Skeletal muscle cell (primary cell): Measurements from ENCODE around the gene ERAP2.

Experiments used
- DNase-seq: peaks from one replicate; pipeline ENCODE4 v3.0.0-alpha.2; 2010; ENCODE audit warnings: low read depth
- H3K4me3 ChIP-seq: 2 replicates; pipeline ENCODE4 v1.5.1; 2011; ENCODE audit warnings: low read depth, mild to moderate bottlenecking, control low read depth, low read length, moderate library complexity

ERAP2 gene

DNA sequence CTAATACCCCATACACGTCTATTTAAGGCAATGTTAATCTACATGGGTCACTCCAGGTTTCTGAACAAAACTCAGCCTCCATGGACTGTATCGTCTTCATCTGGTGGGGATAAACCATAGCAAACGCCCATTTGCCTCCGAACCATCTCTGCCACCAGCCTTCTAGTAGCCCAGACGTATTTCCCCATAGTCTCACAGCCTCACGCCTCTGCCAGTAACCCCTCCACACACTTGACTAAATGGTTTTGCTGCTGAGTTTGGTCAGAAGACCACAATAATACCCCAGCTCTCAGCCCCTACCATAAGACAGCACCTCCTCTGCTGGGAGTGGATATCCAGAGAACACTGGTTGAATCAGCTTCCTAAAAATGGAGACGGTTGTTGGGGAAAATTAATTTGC is 8.7 kb downstream of the ERAP2 start:
- no peak for DNase-seq
- no peak overlapping the region for H3K4me3 ChIP-seq

DNA sequence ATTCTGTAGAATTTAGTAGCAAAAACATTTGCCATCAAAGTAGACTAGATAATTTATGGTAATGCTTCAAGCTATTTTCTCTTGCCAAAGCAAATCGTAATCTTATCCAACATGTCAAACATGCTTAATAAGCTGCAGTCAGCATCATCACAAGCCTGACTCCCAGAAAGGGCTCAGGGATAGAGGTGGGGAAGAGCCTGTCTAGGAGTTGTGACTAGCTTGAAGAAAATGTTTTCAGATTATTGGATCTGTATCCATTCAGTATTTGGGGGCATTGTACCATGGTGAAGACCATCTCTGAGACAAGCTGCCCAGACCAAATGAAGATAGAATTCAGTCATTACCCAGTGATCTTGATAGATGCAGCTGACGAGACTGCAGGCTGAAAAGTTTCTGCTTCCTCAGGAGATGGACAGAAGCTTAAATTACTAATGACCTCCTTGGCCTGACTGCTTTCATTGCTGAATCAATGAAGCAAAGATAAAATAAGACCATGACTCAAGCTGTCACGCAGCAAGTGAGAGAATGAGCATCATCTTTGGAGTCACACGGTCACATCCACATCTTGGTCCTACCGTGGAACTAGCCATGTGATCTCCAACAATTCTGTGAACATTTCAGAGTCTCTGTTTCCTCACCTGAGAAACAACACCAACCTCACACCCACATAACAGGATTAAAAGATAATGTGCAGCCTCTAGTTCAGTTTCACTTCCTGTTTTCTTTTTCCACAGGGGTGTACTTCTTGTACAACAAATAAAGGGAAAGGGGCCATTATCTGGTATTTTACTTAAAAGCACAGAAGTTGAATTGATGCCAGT is 9.4 kb downstream of the ERAP2 start:
- H3K4me3 ChIP-seq = no peak overlapping the region

DNA sequence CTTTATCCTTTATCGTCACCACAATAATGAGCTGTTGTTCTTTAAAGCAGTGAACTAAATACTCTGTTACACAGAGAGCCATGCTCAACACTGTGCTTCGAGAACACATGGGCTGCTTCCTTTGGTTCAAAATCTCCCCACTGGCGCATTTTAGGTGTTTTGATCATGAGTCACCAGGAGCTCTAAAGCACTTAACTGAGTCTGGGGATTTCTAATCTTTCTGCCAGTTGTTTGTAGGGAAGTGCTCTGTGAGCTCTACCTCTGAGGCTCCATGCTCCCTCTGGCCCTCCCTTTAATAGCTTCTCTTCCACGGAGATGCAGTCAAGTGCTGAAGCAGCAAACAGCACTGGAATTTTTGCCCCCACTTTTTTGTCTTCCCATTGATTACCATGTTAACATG is 17.0 kb downstream of the ERAP2 start:
- peak; percentile 67 for DNase-seq
- H3K4me3 ChIP-seq = no peak overlapping the region

More for the DNA sequence above, 9.4 kb downstream of the ERAP2 start:
- DNase-seq = no peak

DNA sequence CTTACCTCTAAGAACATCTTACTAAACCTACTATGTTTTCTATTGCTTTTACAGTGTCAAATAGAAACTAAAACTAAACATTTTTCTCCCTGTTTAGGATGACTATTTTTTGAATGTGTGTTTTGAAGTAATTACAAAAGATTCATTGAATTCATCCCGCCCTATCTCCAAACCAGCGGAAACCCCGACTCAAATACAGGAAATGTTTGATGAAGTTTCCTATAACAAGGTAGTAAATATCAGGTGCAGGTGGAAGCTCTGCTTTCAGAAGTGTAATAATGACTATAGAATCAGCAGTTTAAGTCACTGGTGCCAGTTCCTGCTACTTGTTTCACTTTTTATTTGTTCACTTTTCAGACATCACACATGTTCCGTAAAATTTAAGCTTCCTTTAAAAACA is 20.0 kb downstream of the ERAP2 start:
- no peak overlapping the region for H3K4me3 ChIP-seq
- DNase-seq = no peak

DNA sequence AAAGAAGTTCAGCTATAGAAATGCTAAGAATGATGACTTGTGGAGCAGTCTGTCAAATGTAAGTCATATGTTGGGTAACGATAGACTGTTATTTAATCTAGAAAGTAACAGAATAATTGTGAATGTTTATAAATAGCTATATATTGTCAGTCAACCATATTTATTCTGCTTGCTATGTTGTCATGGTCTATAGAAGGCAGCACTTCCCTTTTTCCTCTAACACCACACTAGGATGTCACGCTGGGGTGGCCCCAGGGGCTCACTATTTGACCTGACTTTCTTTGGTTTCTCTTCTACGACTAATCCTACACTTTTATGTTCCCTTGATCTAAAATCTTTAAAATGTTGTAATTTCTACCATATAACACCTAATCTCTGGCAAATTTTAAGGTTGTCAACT is 20.5 kb downstream of the ERAP2 start:
- H3K4me3 ChIP-seq = no peak overlapping the region
- no peak for DNase-seq

DNA sequence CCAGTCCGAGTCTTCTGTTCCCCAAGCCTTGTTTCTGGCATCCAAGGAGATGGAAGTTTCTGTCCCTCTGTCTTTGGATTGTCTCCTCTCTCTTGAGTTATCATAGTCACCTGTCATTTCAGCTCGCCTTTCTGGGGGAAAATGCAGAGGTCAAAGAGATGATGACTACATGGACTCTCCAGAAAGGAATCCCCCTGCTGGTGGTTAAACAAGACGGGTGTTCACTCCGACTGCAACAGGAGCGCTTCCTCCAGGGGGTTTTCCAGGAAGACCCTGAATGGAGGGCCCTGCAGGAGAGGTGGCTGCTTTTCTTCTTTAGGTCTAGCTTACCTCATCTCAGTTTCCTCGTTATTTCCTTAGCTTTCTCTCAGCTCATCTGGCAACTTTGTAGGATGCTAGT is 25.1 kb downstream of the ERAP2 start:
- DNase-seq = no peak

DNA sequence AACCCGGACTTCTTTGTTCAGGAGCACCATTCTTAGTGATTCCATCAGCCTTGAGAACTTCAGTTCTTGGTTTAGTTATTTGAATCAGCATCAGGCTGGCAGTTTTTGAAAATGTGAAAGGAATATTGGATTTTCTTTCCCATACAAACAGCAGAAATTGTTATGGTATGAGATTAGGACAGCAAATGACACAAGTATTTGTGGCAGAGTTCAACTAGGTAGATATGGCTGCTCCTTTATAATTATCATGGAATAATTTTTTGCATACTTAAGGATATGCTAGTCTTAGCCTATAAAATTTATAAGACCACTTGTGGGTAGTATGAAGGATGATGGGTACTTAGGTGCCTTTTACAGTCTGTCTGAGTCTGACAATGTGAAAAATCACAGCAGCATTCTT is 25.5 kb downstream of the ERAP2 start:
- H3K4me3 ChIP-seq = no peak overlapping the region
- DNase-seq = no peak

More for the DNA sequence above, 25.1 kb downstream of the ERAP2 start:
- H3K4me3 ChIP-seq = no peak overlapping the region

DNA sequence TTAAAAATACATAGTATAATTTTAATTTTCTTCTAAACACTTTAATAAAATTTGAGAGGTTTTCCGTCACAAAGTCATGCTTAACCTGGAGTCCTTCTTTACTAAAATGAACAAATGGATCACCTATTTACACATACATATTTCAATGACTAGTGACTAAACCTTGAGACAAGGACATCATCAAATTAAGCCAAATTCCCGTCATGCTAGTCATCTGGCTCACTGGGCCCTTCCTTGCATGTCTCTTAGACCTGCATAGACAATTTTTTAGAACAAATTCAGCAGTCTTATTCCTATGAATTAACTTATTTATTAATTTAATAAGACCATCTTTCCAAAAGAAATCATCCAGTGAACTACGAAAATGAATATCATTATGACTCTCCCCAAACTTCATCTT is 26.6 kb downstream of the ERAP2 start:
- H3K4me3 ChIP-seq = no peak overlapping the region
- no peak for DNase-seq

DNA sequence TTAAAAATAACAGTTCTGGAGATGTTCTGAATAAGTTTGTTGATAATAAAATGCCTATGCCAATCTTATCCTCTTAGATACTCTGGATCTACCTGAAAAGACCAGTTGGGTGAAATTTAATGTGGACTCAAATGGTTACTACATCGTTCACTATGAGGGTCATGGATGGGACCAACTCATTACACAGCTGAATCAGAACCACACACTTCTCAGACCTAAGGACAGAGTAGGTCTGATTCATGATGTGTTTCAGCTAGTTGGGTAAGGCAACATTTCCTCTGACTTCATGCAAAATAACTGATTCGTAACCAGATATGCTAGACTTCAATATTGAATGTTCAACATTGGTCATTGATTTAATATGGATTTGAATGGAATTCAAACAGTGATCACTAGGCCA is 27.0 kb downstream of the ERAP2 start:
- no peak for DNase-seq
- no peak overlapping the region for H3K4me3 ChIP-seq

DNA sequence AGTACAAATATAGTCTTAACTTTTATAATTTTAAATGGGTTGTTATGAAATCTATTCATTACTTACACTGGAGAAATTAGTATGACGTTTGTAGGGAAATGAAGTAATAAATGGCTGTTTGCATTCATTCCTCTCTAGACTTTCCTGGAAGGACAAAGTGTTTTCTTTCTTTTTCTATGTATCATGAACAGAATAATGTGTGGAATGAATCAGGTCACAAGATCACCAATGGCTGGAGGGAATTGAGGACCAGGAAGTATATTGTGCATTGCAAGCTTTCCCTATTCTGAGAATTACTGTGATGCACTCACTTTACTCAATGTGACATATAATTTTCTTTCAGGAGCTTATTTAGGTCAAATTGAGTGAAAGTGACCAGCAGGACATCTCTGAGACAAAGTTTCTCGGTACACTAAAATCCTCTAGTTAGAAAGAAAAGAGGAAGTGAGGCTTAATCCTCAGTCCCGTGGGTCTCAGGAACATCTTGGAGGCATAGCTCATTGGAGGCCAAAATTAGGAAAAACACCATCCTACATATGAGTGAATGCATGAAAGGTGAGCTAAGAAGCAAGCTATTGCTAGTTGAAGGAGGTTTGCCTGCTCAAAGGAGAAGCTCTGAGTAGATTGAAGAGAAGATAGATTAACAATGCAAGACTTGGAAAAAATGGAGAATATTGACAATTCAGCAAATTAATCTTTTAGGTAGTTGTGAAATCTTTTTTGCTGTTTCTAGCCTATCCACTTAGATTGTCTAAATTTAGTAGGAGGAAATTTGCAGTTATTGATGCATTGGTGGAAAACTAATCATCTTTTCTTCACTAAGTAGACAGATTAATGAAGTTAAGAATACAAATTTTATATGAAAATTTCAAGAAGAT is 28.0 kb downstream of the ERAP2 start:
- peak; percentile 39 for DNase-seq
- H3K4me3 ChIP-seq = no peak overlapping the region

DNA sequence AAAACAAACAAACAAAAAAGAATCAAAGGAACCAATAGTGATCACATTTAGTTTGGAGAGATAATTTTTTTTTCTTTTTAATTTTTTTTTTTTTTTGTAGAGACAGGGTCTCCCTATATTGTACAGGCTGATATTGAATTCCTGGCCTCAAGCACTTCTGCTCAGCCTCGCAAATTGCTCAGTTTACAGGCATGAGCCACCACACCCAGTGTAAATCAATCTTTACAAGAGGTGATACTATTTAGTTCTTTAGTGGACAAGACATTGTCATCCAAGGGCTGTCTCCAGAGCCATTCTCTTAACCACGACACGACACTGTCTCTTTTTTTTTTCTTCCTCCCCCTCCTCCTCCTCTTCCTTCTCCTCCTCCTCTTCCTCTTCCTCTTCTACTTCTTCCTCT is 29.6 kb downstream of the ERAP2 start:
- no peak for DNase-seq
- H3K4me3 ChIP-seq = no peak overlapping the region

DNA sequence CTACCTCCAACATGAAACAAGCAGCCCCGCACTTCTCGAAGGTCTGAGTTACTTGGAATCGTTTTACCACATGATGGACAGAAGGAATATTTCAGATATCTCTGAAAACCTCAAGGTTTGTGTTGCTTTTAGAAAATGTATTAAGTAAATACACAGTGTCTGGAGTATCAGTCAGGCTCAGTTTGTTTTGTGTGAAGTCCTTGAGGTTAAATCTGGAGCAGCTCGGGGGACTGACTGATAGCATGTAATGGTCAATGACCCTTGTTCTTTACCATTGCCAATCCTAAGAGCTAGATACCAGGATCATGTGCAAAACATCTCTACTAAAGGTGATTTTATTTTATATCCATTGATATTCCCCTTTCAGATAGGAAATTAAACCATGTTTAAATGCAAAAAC is 32.7 kb downstream of the ERAP2 start:
- no peak for DNase-seq
- no peak overlapping the region for H3K4me3 ChIP-seq

DNA sequence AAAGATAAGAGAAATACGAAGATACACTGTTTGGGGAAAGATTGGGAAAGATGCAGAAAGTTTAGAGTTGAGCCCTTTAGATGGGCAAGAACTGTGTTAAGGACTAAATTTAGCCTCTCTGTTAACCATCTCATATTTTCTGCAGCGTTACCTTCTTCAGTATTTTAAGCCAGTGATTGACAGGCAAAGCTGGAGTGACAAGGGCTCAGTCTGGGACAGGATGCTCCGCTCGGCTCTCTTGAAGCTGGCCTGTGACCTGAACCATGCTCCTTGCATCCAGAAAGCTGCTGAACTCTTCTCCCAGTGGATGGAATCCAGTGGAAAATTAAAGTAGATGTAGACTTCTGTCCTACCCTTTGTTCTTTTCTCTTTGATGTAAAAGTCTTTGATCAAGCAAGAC is 33.1 kb downstream of the ERAP2 start:
- DNase-seq = no peak
- H3K4me3 ChIP-seq = no peak overlapping the region

DNA sequence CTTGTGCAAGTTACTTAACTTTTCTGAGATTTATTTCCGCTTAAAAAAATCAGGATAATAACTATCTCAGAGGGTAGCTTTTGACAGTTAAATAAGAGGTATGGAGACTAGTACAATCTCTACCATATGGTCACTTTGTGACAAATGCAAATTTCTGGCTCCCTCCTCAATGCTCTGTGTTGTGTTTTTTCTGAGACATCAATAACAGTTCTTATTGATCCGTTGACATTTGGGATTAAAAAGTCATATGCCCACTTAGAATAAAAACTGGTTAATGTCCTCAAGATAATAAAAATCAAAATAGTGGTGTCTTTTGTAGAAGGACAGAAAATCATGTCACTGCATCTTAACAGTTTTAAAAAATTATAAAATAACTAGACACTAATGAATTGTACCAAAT is 34.8 kb downstream of the ERAP2 start:
- DNase-seq = no peak
- no peak overlapping the region for H3K4me3 ChIP-seq

DNA sequence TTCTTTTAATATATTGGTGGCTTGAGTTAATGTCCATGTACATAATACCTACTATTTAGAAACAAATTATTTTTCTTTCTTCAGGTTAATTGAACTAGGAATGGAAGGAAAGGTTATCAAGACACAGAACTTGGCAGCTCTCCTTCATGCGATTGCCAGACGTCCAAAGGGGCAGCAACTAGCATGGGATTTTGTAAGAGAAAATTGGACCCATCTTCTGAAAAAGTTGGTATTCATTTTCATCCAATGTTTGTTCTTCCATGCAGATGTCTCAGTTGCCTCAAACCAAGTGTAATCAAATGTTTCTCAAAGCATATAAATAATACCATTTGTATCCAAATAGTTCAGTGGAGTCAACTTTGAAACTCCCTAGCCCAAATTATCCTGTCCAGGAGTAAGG is 36.9 kb downstream of the ERAP2 start:
- DNase-seq = no peak
- H3K4me3 ChIP-seq = no peak overlapping the region

DNA sequence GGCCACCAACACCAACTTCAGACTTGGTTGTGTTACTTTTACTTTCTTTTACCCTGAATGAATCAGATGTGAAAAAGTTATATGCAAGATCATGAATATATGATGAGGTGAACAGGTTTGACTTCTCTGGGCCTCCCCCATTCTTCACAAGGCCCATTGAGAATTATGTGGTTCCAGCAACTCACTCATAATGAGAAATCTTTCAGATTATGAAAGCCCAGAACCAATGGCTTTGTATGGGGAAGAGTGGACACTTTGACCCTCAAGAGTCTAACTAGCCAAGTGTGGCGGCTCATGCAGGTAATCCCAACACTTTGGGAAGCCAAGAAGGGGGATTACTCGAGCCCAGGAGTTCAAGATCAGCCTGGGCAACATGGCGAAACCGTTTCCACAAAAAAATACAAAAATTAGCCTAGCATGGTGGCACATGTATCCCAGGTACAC is 43.5 kb downstream of the ERAP2 start:
- DNase-seq = no peak
- H3K4me3 ChIP-seq = no peak overlapping the region

DNA sequence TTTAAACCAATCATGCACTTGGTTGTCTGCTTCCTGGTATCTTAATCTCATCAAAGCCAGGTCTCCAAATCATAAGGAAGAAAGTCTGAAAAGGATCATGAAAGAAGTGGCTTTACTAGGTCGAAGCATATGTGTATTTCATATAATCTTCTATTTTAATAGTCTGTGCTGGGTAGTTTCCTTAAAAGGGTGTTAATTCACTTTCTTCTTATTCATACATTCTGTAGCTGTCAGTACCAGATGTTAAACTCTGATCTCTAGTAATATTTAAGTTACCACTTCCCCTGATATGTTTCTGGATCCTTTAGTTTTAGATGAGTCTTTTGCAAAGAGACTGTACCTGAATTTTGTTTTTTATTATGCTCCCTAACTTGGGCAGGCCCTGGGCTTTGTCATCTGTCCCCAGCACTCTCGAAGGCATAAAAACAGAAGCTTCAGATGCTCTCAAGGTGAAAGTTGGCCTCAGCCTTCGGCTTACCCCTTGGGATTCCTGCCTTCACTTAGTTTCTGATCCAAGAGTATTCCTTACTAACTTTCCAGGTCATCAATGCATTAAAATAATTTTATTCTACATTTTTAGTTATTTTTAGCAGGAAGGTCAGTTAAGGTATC is 44.5 kb downstream of the ERAP2 start:
- H3K4me3 ChIP-seq = no peak overlapping the region
- DNase-seq = no peak

DNA sequence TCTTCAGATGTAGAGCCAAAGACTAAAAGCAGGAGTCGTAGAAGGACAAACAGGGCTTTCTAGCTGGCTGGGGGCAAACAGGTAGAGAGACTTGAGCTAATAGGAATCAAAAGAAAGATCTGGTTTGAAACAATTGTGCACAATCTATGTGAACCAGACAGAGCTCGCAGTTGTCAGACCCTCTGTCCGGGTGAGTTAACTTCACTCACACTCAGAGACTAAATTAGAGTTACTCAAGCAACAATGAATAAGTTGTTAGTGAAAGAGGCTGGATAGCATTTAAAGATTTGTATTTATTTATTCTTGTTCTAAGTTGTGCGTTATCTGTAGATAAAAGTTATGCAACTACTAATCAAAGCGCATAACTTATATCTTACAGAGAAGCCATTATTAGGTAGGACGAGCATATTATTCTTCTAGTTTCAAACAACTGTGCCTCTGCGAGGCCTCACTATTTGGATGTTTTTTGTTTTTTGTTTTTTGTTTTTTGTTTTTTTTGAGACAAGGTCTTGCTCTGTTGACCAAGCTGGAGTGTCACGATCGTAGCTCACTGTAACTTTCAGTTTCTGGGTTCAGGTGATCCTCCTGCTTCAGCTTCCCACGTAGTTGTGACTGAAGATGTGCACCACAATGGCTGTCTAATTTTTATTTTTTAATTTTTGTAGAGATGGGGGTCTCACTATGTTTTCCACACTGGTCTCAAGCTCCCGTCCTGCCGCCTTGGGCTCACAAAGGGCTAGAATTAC is 46.4 kb downstream of the ERAP2 start:
- no peak for DNase-seq
- H3K4me3 ChIP-seq = no peak overlapping the region

DNA sequence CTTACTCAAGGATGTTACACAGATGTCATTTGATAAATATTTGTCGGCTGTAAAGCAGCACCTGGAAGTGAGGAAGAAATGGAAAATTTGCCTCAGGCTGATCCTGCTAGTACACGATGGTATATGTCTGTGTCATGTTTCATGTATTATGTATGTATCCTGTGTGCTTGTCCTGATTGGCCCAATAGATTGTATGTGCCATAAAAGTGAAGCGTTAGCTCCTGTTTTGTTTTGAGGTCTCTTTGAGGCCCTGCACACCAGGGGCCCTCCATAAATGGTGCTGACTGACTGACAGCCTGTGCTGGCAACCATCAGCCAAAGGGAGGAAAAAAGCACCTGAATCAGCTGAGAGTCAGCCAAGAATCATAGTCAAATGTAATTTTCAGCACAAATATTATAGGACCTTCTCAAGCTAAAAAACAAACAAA is 47.7 kb downstream of the ERAP2 start:
- no peak overlapping the region for H3K4me3 ChIP-seq
- DNase-seq = no peak

DNA sequence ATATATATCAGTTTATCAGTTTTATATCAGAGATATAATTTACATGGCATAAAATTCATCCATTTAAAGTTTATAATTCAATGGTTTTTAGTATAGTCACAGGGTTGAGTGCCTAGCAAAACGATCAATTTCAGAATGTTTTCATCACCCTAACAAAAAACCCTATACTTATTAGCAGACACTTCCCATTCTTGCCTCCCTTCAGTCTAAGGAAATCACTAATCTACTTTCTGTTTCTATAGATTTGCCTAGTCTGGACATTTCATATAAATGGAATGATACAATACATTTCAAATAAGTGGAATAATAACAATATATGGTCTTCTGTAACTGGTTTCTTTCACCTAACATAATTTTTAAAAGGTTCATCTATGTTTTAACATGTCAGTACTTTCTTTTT is 50.0 kb downstream of the ERAP2 start:
- DNase-seq = no peak
- no peak overlapping the region for H3K4me3 ChIP-seq
